Kidney (tissue), 14 donors: ENCODE results near the gene SIVA1. TPM values are rescaled to one million over a fixed set of nuclear protein-coding genes. Genes with fewer than 3 reads are reported as not detected.

ENCODE experiments used
- DNase-seq, 5 donors: peaks; one replicate each; pipeline ENCODE4 v3.0.0-alpha.2; 2013 to 2020
- FAIRE-seq: peaks from 2 replicates; lab custom pipeline; 2012; peaks lifted over from hg19 to GRCh38; lab: Jason Lieb, UNC
- H3K27ac ChIP-seq, 2 donors: one replicate each; pipeline ENCODE4 v1.7.0; 2013; ENCODE audit warnings: low read depth in 2 of 2, low read length in 2 of 2, inconsistent platforms in 1 of 2
- H3K27me3 ChIP-seq: one replicate; pipeline ENCODE4 v1.7.1; 2013; ENCODE audit warnings: low read length, inconsistent platforms; ENCODE audit not compliant: control insufficient read depth, insufficient read depth
- H3K36me3 ChIP-seq, 3 donors: one replicate each; pipeline versions ENCODE4 v1.7.0 to v1.7.1; 2013; ENCODE audit warnings: low read length in 3 of 3, control low read depth in 1 of 3, inconsistent platforms in 1 of 3; ENCODE audit not compliant: insufficient read depth in 3 of 3, control insufficient read depth in 2 of 3
- H3K4me1 ChIP-seq, 3 donors: one replicate each; pipeline versions ENCODE4 v1.7.0 to v1.7.1; 2013; ENCODE audit warnings: low read length in 3 of 3, inconsistent platforms in 1 of 3, low read depth in 1 of 3; ENCODE audit not compliant: control insufficient read depth in 2 of 3, insufficient read depth in 2 of 3
- H3K4me3 ChIP-seq, 3 donors: one replicate each; pipeline versions ENCODE4 v1.7.0 to v1.8.1; 2013; ENCODE audit warnings: low read length in 3 of 3, control low read depth in 1 of 3, inconsistent platforms in 1 of 3
- H3K9ac ChIP-seq, 3 donors: one replicate each; pipeline versions ENCODE4 v1.7.0 to v1.7.1; 2013; ENCODE audit warnings: low read length in 3 of 3, control low read depth in 1 of 3, inconsistent platforms in 1 of 3
- H3K9me3 ChIP-seq, 3 donors: one replicate each; pipeline versions ENCODE4 v1.7.0 to v1.7.1; 2013; ENCODE audit warnings: low read length in 3 of 3, control low read depth in 1 of 3, inconsistent platforms in 1 of 3; ENCODE audit not compliant: control insufficient read depth in 2 of 3, insufficient read depth in 1 of 3
- intact Hi-C: fragments of 100-400 bp; cut with DNase I; formaldehyde crosslinking; loops from one replicate; pipeline ENCODE4 v1.11.1; 2022
- polyA plus RNA-seq: library from polyadenylated mRNA; stranded (reverse); fragments of 350-450 nt; fragmentation: Illumina TruSeq; extraction: RNeasy Lipid Tissue Mini Kit (QIAGEN cat#74804); gene quantifications from one replicate; pipeline ENCODE4 v1.2.3, GENCODE V29; 2014; ENCODE audit warnings: low read depth, low replicate concordance; ENCODE audit not compliant: insufficient read depth
- total RNA-seq: library from RNA; stranded (reverse); fragmentation: NEBNext Ultra II Directional; extraction: Animal tissue kit (Norgen Biotek cat#: 25700); gene quantifications from one replicate; pipeline ENCODE4 v1.2.1, GENCODE V29; 2021
- TF ChIP-seq, protein P1 (sequence below): IDR thresholded peaks from 3 replicates; pipeline ENCODE4 v1.5.1; 2012; ENCODE audit warnings: mild to moderate bottlenecking, moderate library complexity, borderline replicate concordance; ENCODE audit not compliant: insufficient read depth; ENCODE audit errors: extremely low read depth
- donor health status: control.
- donor health status: control.
- donor health status: control.
- donor health status: control.
- donor health status: control.
- donor health status: DM: yes; HTN: yes; CAD: no.
- donor health status: Normal renal cell carcinoma (clear cell type).

Gene SIVA1
- total and polyA plus RNA-seq, 2 donors from 2014 or later: 65.7 to 124 TPM

DNA sequence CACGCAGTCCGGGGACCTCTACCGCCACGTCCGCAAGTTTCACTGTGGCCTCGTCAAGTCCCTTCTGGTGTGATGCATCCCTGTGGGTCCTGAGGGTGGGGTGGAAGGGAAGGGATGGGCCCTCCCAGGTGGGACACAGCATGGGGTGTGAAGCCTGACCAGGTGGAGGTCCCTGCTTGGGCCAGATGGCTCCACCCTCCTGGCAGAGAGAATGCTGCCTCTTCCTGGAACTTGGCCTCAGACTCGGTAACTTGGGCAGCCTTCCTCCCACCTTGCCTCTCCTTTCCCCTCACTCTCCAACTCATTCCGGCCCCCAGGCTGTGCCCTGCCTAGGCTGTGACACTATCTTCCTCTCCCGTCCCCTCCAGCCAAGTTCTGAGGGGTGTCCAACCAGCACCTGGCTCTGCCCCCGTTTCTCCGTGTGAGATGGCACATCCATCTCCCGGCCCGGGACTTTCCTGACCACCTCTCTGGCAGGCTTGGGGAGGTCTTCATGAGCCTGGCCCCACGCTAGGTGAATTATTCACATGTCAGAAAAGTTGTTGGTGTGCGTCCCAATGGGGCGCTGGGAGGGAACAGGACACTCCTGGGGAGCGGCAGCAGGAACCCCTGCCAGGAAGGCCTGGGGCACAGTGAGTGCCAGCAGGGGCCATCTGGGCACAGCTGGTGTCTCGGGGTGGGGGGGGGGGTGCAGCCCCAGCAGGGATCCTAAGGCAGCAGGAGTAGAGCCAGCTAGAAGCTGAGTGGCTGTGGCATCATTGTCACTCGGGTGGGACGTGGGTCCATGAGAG is 49.6 kb downstream of the SIVA1 start:
- Histone ChIP-seq H3K4me1 (peaks cover 0 to 22% (median 15%) of the 10 kb centered on the region in 3 donors), H3K27me3 (no peaks in the 10 kb centered on the region), H3K9me3 (no peaks in the 10 kb centered on the region), H3K9ac (no peak overlapping the region), H3K4me3 (peak overlapping the region in 1 of 3 donors; percentile 21), H3K36me3 (no peaks in the 10 kb centered on the region), H3K27ac (no peak overlapping the region)
- TF ChIP-seq, protein P1, sequence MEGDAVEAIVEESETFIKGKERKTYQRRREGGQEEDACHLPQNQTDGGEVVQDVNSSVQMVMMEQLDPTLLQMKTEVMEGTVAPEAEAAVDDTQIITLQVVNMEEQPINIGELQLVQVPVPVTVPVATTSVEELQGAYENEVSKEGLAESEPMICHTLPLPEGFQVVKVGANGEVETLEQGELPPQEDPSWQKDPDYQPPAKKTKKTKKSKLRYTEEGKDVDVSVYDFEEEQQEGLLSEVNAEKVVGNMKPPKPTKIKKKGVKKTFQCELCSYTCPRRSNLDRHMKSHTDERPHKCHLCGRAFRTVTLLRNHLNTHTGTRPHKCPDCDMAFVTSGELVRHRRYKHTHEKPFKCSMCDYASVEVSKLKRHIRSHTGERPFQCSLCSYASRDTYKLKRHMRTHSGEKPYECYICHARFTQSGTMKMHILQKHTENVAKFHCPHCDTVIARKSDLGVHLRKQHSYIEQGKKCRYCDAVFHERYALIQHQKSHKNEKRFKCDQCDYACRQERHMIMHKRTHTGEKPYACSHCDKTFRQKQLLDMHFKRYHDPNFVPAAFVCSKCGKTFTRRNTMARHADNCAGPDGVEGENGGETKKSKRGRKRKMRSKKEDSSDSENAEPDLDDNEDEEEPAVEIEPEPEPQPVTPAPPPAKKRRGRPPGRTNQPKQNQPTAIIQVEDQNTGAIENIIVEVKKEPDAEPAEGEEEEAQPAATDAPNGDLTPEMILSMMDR: no peak
- DNase-seq (no peak), FAIRE-seq (no peak)
- intact Hi-C loops: no loop called here

DNA sequence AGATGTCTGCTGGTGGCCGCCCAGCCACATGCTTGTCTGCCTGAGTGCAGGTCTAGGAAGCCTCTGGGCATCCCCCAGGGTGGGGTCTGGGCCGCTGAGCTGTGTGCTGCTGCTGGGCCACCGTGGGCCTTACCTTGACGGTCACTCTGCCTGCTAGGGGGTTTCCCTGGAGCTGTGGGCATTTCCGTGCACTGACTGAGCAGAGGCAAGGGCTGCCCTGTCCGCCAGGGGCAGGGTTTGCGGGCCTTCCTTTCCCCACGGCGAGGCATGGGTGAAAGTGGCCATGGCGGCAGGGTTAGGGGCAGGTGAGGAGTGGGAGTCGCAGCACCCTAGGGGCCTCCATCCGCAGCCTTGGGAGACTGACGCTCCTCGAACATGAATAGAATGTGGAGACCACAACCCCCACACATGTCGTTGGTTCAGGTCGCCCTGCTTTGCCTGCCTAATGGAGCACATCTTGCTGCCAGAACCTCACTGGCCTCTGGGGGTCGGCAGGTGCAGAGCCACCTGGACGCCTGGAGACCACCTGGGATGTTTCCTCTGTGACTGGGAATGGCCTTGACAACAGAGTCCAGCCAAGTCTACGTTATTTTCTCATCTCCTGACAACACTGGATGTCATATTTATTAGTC is 50.4 kb downstream of the SIVA1 start:
- peak in 1 of 5 donors; percentile 39 for DNase-seq
- no peak for FAIRE-seq
- Histone ChIP-seq H3K36me3 (no peaks in the 10 kb centered on the region), H3K9me3 (no peaks in the 10 kb centered on the region), H3K9ac (no peak overlapping the region), H3K27me3 (no peaks in the 10 kb centered on the region), H3K4me1 (peaks cover 0 to 22% (median 15%) of the 10 kb centered on the region in 3 donors), H3K27ac (no peak overlapping the region), H3K4me3 (no peak overlapping the region)
- intact Hi-C loops: no loop called here
- TF ChIP-seq, protein P1: no peak

DNA sequence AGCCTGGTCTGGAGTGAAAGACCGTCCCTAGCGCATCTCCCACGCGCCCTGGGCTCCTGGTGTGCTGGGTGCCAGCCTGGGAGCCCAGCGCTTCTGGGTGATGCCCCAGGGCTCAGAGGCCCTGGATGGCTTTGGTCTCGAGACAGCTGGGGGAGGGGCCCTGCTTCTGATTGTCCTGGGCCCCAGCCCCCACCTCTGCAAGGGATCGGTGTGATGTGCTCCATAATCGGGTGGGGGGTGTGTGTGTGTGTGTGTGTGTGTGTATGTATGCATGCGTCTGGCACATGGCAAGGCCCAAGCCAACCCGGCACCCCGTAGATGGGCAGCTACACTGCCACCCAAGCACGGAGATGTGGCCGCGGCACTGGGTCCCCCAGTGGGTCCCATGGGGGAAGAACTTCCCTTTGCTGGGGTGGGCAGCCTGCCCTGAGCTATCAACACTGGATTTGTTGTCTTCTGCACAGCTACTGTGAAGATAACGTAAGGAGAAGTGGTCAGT is 51.0 kb downstream of the SIVA1 start:
- DNase-seq (no peak), FAIRE-seq (no peak)
- TF ChIP-seq, protein P1: no peak
- Histone ChIP-seq H3K36me3 (no peaks in the 10 kb centered on the region), H3K4me3 (no peak overlapping the region), H3K27ac (no peak overlapping the region), H3K27me3 (no peaks in the 10 kb centered on the region), H3K9ac (no peak overlapping the region), H3K4me1 (peaks cover 0 to 22% (median 15%) of the 10 kb centered on the region in 3 donors), H3K9me3 (no peaks in the 10 kb centered on the region)
- intact Hi-C loops: no loop called here
